ENCODE results near the gene RNF148.
"Not testable (repeated sequence)": the region's sequence is repeated elsewhere in the genome, so short reads cannot be mapped to it uniquely, and the experiment has no call there.

Gene RNF148

GRCh38 chr7:122688400-122688998 lies 14.2 kb downstream of the RNF148 start:
- Histone ChIP-seq H3K79me2 (no peaks in the 10 kb centered on the region), H3K9ac (no peak overlapping the region), H3K4me1 (no peaks in the 10 kb centered on the region), H3K27me3 (ENCODE audit: control insufficient read depth, insufficient read depth, low read length) (no peaks in the 10 kb centered on the region), H3K27ac (no peak overlapping the region), H3K36me3 (ENCODE audit: control insufficient read depth, insufficient read depth, low read length) (no peaks in the 10 kb centered on the region), H3K4me2 (ENCODE audit: low read length) (no peak overlapping the region), H2AFZ (no peak overlapping the region), H3K4me3 (ENCODE audit: low read depth, low read length) (no peak overlapping the region), H3K9me3 (ENCODE audit: control insufficient read depth, low read length) (no peaks in the 10 kb centered on the region)
- no peak for TF ChIP-seq CTCF (IDR thresholded peaks at IDR 0.05)

- H2AFZ ChIP-seq, result no peak overlapping the region
- TF ChIP-seq CTCF (IDR thresholded peaks at IDR 0.05), result no peak
- H3K4me1 ChIP-seq, result no peaks in the 10 kb centered on the region
- no peak overlapping the region for H3K9ac ChIP-seq
- no peak overlapping the region for H3K4me2 ChIP-seq (ENCODE audit: low read length)
- H3K79me2 ChIP-seq, result no peaks in the 10 kb centered on the region
- no peaks in the 10 kb centered on the region for H3K9me3 ChIP-seq (ENCODE audit: control insufficient read depth, low read length)
- H3K27me3 ChIP-seq (ENCODE audit: control insufficient read depth, insufficient read depth, low read length), result no peaks in the 10 kb centered on the region
- no peak overlapping the region for H3K4me3 ChIP-seq (ENCODE audit: low read depth, low read length)
- H3K36me3 ChIP-seq (ENCODE audit: control insufficient read depth, insufficient read depth, low read length), result no peaks in the 10 kb centered on the region
- no peak overlapping the region for H3K27ac ChIP-seq
Measured at GRCh38 chr7:122686360-122686878, 16.3 kb downstream of the RNF148 start.

GRCh38 chr7:122684504-122684903 lies 18.2 kb downstream of the RNF148 start:
- H3K27ac ChIP-seq, result no peak overlapping the region
- no peaks in the 10 kb centered on the region for H3K27me3 ChIP-seq (ENCODE audit: control insufficient read depth, insufficient read depth, low read length)
- no peak overlapping the region for H3K4me2 ChIP-seq (ENCODE audit: low read length)
- no peak overlapping the region for H3K4me3 ChIP-seq (ENCODE audit: low read depth, low read length)
- H3K79me2 ChIP-seq, result no peaks in the 10 kb centered on the region
- H3K4me1 ChIP-seq, result no peaks in the 10 kb centered on the region
- H3K9me3 ChIP-seq (ENCODE audit: control insufficient read depth, low read length), result no peaks in the 10 kb centered on the region
- TF ChIP-seq CTCF (IDR thresholded peaks at IDR 0.05), result no peak
- no peak overlapping the region for H2AFZ ChIP-seq
- H3K9ac ChIP-seq, result no peak overlapping the region
- no peaks in the 10 kb centered on the region for H3K36me3 ChIP-seq (ENCODE audit: control insufficient read depth, insufficient read depth, low read length)

GRCh38 chr7:122682815-122683550 lies 19.7 kb downstream of the RNF148 start:
- Histone ChIP-seq H3K4me2 (ENCODE audit: low read length) (no peak overlapping the region), H3K9me3 (ENCODE audit: control insufficient read depth, low read length) (no peaks in the 10 kb centered on the region), H3K27me3 (ENCODE audit: control insufficient read depth, insufficient read depth, low read length) (no peaks in the 10 kb centered on the region), H3K36me3 (ENCODE audit: control insufficient read depth, insufficient read depth, low read length) (no peaks in the 10 kb centered on the region), H3K9ac (no peak overlapping the region), H3K27ac (no peak overlapping the region), H2AFZ (no peak overlapping the region), H3K4me3 (ENCODE audit: low read depth, low read length) (no peak overlapping the region), H3K4me1 (no peaks in the 10 kb centered on the region), H3K79me2 (no peaks in the 10 kb centered on the region)
- no peak for TF ChIP-seq CTCF (IDR thresholded peaks at IDR 0.05)

- H3K79me2 ChIP-seq; H3K27ac ChIP-seq; H3K9ac ChIP-seq; H3K27me3 ChIP-seq (ENCODE audit: control insufficient read depth, insufficient read depth, low read length); H3K36me3 ChIP-seq (ENCODE audit: control insufficient read depth, insufficient read depth, low read length); H3K4me1 ChIP-seq; H2AFZ ChIP-seq; H3K9me3 ChIP-seq (ENCODE audit: control insufficient read depth, low read length); H3K4me3 ChIP-seq (ENCODE audit: low read depth, low read length); H3K4me2 ChIP-seq (ENCODE audit: low read length): not testable (repeated sequence)
Measured at GRCh38 chr7:122681186-122681585, 21.5 kb downstream of the RNF148 start.

Measured in parathyroid adenoma (tissue), 2 donors.